Ovary (tissue), 3 donors: ENCODE measurements around the gene MLEC.

Experiments
- EP300 ChIP-seq: sonication (generic); formaldehyde crosslinking; IDR thresholded peaks from one replicate; pipeline ENCODE4 v1.6.1; 2017; ENCODE audit warnings: antibody characterized with exemption
- POLR2A ChIP-seq: fragments of 450-650 bp; IDR thresholded peaks from one replicate; pipeline ENCODE4 v1.6.1; 2017; ENCODE audit warnings: antibody characterized with exemption, mild to moderate bottlenecking, moderate library complexity
- TF ChIP-seq, protein P1 (sequence below), 3 donors: fragments of 450-650 bp in 2 of 3; fragments of 200-600 bp in 1 of 3; IDR thresholded peaks; one replicate each; pipeline versions ENCODE4 v1.5.1 to v1.8.0; 2016 to 2022; ENCODE audit warnings: antibody characterized with exemption in 3 of 3, mild to moderate bottlenecking in 1 of 3
- donor health status: DM: no; HTN: no; CAD: no.

GRCh38 chr12:120692524-120693033 lies 5.6 kb downstream of the MLEC start:
- TF ChIP-seq, protein P1, sequence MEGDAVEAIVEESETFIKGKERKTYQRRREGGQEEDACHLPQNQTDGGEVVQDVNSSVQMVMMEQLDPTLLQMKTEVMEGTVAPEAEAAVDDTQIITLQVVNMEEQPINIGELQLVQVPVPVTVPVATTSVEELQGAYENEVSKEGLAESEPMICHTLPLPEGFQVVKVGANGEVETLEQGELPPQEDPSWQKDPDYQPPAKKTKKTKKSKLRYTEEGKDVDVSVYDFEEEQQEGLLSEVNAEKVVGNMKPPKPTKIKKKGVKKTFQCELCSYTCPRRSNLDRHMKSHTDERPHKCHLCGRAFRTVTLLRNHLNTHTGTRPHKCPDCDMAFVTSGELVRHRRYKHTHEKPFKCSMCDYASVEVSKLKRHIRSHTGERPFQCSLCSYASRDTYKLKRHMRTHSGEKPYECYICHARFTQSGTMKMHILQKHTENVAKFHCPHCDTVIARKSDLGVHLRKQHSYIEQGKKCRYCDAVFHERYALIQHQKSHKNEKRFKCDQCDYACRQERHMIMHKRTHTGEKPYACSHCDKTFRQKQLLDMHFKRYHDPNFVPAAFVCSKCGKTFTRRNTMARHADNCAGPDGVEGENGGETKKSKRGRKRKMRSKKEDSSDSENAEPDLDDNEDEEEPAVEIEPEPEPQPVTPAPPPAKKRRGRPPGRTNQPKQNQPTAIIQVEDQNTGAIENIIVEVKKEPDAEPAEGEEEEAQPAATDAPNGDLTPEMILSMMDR (IDR thresholded peaks at IDR 0.05): no peak
- TF ChIP-seq POLR2A (no peak), EP300 (no peak)
